AG04450 (cell line): ENCODE results near the gene CYFIP2. TPM values are rescaled to one million over a fixed set of nuclear protein-coding genes. Genes with fewer than 3 reads are reported as not detected.

Experiments used
- CTCF ChIA-PET: fragments of 300-600, 350-600 bp; formaldehyde crosslinking; extraction: SDS; loops from one replicate; lab custom pipeline; 2022; ENCODE audit warnings: antibody characterized with exemption, inconsistent platforms; lab: Charles Lee
- POLR2A ChIA-PET: fragments of 350-600 bp; formaldehyde crosslinking; extraction: SDS; loops from one replicate; lab custom pipeline; 2021; ENCODE audit warnings: antibody characterized with exemption, inconsistent platforms; lab: Yijun Ruan, JAX
- DNase-seq: peaks from one replicate; pipeline ENCODE4 v3.0.0-alpha.2; 2011; ENCODE audit warnings: low read depth, low spot score
- H3K27ac ChIP-seq: one replicate; pipeline ENCODE4 v1.5.1; 2012; ENCODE audit warnings: low read depth, low read length, control low read depth
- H3K27me3 ChIP-seq: one replicate; pipeline ENCODE4 v1.6.0; 2012; ENCODE audit warnings: low read length; ENCODE audit not compliant: control insufficient read depth, insufficient read depth
- H3K4me3 ChIP-seq: 2 replicates; pipeline ENCODE4 v1.5.1; 2011; ENCODE audit warnings: mild to moderate bottlenecking, low read depth, low read length, control low read depth
- H3K9me3 ChIP-seq: 2 replicates; pipeline ENCODE4 v1.5.1; 2012; ENCODE audit warnings: low read length; ENCODE audit not compliant: control insufficient read depth, insufficient read depth
- polyA plus RNA-seq: library from polyadenylated mRNA; depleted of rRNA; stranded (reverse); fragments of >200 nt; gene quantifications from 2 replicates; pipeline ENCODE4 v1.2.3, GENCODE V29; 2011
- TF ChIP-seq, protein P1 (sequence below): IDR thresholded peaks from 2 replicates; pipeline ENCODE4 v1.5.1; 2011; ENCODE audit warnings: low read depth, low read length, control low read depth, inconsistent platforms

Gene CYFIP2
- polyA plus RNA-seq, 1 experiment = 3.2 TPM

DNA sequence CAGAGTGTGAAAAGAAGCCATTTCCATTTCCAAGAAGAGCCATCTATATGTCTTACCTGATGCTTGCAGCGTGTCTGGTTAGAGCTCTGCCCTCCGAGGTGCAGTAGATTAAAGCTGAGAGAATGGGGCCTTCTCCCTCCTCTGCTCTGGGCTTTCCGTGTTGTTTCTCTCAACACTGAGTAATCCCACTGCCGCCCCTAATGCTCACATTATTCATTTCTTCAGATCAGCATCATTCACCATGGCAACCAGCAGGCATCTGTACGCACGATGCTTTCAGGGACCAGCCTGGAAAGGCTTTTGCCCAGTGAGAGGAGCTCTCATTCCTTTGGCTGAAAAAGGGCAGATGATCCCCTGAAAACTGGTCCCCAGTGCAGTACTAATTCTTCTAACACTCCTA, 79.6 kb downstream of the CYFIP2 start:
- TF ChIP-seq, protein P1, sequence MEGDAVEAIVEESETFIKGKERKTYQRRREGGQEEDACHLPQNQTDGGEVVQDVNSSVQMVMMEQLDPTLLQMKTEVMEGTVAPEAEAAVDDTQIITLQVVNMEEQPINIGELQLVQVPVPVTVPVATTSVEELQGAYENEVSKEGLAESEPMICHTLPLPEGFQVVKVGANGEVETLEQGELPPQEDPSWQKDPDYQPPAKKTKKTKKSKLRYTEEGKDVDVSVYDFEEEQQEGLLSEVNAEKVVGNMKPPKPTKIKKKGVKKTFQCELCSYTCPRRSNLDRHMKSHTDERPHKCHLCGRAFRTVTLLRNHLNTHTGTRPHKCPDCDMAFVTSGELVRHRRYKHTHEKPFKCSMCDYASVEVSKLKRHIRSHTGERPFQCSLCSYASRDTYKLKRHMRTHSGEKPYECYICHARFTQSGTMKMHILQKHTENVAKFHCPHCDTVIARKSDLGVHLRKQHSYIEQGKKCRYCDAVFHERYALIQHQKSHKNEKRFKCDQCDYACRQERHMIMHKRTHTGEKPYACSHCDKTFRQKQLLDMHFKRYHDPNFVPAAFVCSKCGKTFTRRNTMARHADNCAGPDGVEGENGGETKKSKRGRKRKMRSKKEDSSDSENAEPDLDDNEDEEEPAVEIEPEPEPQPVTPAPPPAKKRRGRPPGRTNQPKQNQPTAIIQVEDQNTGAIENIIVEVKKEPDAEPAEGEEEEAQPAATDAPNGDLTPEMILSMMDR = no peak
- CTCF ChIA-PET = interaction anchor here (0.7 to 2.3 kb wide), 6 partner anchors 10 to 398 kb away, joined by 3 to 9 read pairs (median 6); partner anchors contain the start of gene LSM11
- H3K27me3 ChIP-seq = no peaks in the 10 kb centered on the region
- no peak overlapping the region for H3K4me3 ChIP-seq
- H3K9me3 ChIP-seq = no peaks in the 10 kb centered on the region; the same call in 1 of the 2 replicates
- DNase-seq = no peak
- H3K27ac ChIP-seq = no peak overlapping the region
- POLR2A ChIA-PET = no interaction called here

DNA sequence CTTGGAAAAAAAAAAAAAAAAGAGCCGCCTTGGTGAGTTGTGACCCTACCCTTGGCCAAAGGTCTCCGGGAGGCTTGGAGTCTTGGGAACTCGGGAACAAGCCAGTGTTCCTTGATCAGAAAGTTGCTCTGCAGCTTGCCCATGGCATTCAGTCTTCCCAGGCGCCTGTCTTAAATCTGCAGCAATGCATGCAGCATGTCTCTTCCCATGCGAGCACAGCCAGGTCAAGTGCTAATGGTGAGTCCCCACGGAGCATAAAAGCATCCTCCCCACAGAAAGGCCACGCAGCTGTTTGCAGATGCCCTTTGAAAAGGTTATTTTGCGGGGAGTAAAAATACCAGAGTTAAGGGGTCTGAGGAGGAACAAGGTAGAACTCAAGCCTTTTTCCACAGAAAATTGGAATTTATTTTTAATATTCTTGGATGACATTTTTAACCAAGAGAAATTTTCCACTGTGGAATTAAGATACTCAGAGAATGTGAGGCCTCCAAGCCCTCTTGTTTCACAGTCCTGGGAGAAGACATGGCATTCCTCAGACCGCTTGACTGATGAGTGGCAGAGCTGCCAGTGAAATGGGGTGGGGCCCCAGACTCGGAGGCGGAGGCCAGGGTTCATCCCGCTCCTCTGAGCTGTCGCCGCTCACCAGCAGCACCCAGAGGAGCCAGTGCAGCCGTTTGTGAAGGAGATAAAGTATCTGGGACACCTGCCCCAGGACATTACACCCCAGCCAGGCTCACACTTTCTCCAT, 81.6 kb downstream of the CYFIP2 start:
- Histone ChIP-seq H3K27ac (no peak overlapping the region), H3K9me3 (no peaks in the 10 kb centered on the region), H3K4me3 (no peak overlapping the region), H3K27me3 (no peaks in the 10 kb centered on the region)
- POLR2A ChIA-PET = interaction anchor here (0.7 kb wide), 1 partner anchor 9 kb away, joined by 3 read pairs; no protein-coding TSS in a partner anchor
- DNase-seq = no peak
- TF ChIP-seq, protein P1 = no peak
- CTCF ChIA-PET = interaction anchor here (0.6 to 2.3 kb wide), 9 partner anchors 19 to 1090 kb away, joined by 3 to 8 read pairs (median 4); partner anchors contain the start of gene LSM11

DNA sequence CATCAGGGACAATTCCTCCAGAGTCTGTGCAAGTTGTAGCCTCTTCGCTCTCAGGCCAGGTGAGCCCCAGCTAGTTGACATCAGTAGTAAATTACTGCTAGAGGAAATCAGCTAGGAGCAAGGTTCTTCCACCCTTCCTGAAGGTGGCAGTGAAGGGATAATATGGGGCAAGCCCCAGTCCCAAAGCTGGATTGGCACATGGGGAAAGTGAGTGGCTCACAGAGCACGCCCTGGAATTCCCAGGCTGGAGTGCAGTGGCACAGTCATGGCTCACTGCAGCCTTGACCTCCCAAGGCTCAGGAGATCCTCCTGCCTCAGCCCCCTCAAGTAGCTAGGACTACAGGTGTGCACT, 82.1 kb downstream of the CYFIP2 start:
- no peaks in the 10 kb centered on the region for H3K27me3 ChIP-seq
- DNase-seq = no peak
- CTCF ChIA-PET = interaction anchor here (1.4 to 1.6 kb wide), 2 partner anchors 20 to 395 kb away, joined by 3 to 6 read pairs; partner anchors contain the start of gene LSM11
- no peak overlapping the region for H3K4me3 ChIP-seq
- H3K27ac ChIP-seq = no peak overlapping the region
- no peaks in the 10 kb centered on the region for H3K9me3 ChIP-seq
- POLR2A ChIA-PET = no interaction called here
- TF ChIP-seq, protein P1 = no peak

DNA sequence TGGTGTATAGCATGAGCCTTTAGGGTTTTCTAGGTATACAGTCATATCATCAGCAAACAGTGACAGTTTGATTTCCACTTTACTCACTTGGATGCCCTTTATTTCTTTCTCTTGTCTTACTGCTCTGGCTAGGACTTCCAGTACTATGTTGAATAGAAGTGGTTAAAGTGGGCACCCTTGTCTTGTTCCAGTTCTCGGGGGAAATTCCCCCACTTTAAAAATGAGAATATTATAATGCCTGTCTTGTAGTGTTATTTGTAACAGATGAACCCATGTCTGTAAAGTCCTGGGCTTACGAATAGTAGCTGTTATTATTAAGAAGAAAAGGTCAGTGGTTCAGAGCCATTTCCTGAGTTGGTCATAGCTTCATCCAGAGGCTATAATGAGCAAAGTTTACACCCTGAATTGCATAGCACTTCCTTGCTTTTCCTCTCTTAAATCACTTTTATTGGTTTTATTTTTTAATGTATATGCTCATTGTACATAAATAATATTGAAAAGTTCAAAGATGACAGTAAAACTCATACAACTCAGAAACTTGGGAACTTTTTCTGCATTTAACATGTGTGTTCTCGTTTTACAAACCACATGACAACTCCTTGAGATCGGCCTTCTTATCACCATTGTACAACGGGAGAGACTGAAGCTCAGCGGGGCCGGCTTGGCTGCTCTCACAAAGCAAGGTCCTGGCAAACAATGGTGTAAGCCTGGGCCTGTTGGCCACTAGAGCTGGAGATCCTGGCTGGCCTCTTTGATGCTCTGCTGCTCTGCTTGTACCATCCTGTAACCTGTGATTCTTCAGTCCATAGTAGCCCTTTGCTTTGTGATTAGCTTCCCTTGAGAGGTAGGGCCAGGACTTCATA, 85.2 kb downstream of the CYFIP2 start:
- DNase-seq = no peak
- H3K27ac ChIP-seq = no peak overlapping the region
- ChIA-PET CTCF (interaction anchor here (1.0 to 2.2 kb wide), 5 partner anchors 9 to 392 kb away, joined by 3 to 10 read pairs (median 6); partner anchors contain the start of gene LSM11), POLR2A (no interaction called here)
- no peaks in the 10 kb centered on the region for H3K9me3 ChIP-seq
- TF ChIP-seq, protein P1 = no peak
- H3K4me3 ChIP-seq = no peak overlapping the region
- no peaks in the 10 kb centered on the region for H3K27me3 ChIP-seq
